ENCODE results near the gene PRRX2.

DNA sequence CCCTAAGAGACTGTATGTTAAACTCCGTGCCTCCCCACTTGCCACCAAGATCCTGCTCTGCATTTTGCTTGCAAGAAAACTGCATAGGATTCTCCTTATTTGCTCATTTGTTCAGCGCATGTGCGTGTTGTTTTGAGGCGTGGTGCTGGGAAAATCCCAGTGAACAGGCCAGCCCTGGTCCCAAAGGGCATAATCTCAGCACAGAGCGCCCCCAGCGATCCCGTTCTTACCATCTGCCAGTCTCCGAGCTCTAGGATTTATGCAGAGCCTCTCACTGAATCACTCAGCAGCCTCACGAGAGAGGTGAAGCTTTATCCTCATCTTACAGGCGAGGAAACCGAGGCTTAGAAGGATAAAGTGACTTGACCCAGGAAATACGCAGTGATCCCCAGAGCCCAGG is 11.5 kb downstream of the PRRX2 start:
- TF ChIP-seq POLR2A (IDR thresholded peaks at IDR 0.05): no peak
- TF ChIP-seq, protein P1, sequence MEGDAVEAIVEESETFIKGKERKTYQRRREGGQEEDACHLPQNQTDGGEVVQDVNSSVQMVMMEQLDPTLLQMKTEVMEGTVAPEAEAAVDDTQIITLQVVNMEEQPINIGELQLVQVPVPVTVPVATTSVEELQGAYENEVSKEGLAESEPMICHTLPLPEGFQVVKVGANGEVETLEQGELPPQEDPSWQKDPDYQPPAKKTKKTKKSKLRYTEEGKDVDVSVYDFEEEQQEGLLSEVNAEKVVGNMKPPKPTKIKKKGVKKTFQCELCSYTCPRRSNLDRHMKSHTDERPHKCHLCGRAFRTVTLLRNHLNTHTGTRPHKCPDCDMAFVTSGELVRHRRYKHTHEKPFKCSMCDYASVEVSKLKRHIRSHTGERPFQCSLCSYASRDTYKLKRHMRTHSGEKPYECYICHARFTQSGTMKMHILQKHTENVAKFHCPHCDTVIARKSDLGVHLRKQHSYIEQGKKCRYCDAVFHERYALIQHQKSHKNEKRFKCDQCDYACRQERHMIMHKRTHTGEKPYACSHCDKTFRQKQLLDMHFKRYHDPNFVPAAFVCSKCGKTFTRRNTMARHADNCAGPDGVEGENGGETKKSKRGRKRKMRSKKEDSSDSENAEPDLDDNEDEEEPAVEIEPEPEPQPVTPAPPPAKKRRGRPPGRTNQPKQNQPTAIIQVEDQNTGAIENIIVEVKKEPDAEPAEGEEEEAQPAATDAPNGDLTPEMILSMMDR (IDR thresholded peaks at IDR 0.05): no peak
- TF ChIP-seq EP300 (IDR thresholded peaks at IDR 0.05): no peak
